ENCODE measurements around the gene COX7A2L.
"Not testable (repeated sequence)": the region's sequence is repeated elsewhere in the genome, so short reads cannot be mapped to it uniquely, and the experiment has no call there.

Gene COX7A2L

GRCh38 chr2:42369532-42370229 lies 8.7 kb upstream of the COX7A2L start:
- peak; percentile 43 for DNase-seq
- in situ Hi-C loops (cut with MboI; ENCODE audit: low pct_unique_long_range_greater_than_20kb, low sequenced_read_pairs): no loop called here

DNA sequence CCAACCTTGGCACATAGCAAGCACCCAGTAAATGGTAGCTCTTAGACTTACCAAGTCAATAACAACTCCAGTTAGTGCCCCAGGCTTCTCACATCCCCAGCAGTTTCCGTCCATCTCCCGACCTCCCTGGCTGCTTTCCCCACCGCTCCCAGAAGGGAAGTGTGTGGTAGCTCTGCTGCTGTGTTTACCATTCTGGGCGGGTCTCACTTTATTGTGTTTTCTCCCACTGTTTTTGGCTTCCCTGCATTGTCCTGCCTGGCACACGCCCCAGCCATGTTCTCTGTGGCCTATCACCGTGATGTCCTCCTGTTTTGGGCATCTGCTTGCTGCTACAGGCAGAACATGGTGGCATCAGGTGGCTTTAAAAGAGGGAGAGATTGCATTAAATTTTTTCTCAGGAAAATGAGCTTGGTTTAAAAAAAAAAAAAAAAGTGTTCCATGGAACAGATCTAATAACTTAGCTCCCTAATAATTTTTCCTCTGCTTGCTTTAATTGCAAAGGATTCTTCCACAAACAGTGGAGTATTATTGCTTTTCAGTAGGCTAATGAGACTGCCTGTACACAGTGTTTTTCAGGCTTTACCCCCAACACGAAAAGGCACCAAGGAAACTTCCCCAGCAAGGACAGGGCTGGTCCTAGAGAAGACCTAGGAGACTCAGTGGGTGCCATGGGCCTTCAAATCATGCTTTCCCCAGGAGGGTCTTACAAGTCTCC lies 8.0 kb upstream of the COX7A2L start:
- in situ Hi-C loops (cut with MboI; ENCODE audit: low pct_unique_long_range_greater_than_20kb, low sequenced_read_pairs): no loop called here
- DNase-seq: no peak

DNA sequence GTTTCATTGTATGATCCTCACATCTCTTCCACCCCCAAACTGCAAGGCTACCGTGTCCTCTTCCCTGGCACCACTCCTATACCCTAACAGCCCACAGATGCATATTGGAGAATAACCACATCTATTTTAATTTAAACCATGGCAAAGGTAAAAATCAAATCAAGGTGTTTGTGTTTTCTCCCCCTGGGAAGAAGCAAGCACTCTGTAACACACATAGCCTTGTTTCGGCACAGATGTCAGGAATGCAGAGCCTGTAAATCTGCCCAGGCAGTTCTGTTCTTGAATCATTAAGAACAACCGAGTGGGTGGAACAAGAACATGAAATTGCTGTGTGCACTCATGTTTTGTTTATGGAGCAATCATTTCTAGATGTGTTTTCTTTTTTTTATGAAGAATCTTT lies 6.8 kb upstream of the COX7A2L start:
- in situ Hi-C loops (cut with MboI; ENCODE audit: low pct_unique_long_range_greater_than_20kb, low sequenced_read_pairs): no loop called here
- DNase-seq: no peak

GRCh38 chr2:42366411-42366810 lies 5.4 kb upstream of the COX7A2L start:
- DNase-seq: no peak
- in situ Hi-C loops (cut with MboI; ENCODE audit: low pct_unique_long_range_greater_than_20kb, low sequenced_read_pairs): no loop called here

GRCh38 chr2:42364658-42365057 lies 3.6 kb upstream of the COX7A2L start:
- in situ Hi-C loops (cut with MboI; ENCODE audit: low pct_unique_long_range_greater_than_20kb, low sequenced_read_pairs): no loop called here

GRCh38 chr2:42363413-42363812 lies 2.4 kb upstream of the COX7A2L start:
- DNase-seq: no peak
- in situ Hi-C loops (cut with MboI; ENCODE audit: low pct_unique_long_range_greater_than_20kb, low sequenced_read_pairs): no loop called here

More at GRCh38 chr2:42364658-42365057, 3.6 kb upstream of the COX7A2L start:
- no peak for DNase-seq

DNA sequence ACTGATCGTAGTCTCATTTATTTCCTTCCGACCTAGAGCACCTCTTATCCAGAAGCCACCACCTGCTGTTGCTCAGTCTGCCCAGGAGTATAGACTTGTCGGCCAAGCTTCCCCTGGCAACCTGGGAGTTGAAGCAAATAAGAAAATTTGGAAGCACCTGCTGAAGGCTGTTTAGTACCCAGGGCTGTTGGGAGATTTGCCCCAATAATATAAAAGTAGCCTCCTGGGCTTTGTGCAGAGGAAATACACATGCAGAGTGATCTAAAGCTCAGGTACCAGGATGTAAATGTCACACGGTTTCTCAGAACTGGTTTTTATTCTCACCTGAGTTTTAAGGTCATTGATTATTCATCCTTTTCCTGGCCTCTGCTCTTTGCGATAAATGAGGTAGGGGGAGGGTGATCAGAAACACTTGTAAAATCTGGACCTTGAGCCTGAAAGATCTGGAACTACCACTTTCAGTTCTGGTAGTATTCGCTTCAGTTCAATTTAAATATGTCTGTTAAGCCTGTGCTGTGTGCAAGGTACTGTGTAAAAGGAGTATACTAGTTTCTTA lies 789 bp upstream of the COX7A2L start:
- no peak for DNase-seq
- in situ Hi-C loops (cut with MboI; ENCODE audit: low pct_unique_long_range_greater_than_20kb, low sequenced_read_pairs): no loop called here

DNA sequence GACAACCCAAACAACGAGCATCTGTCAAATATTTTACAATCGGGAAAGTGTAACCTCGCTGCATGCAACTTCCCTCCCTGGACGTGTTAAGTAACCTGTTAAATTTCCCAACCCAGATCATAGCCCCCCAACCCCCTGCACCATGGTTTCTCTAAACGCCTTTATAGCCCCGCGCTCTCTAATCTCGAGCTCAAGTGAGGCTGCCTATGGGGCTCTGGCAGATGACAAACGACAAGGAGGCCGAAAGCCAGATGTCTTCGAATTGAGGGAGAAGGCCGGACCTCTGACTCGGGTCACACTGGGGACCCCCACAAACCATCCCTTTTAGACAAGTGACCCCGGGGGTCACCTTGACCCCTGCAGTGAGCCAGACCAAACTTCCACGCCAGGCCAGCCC lies 526 bp downstream of the COX7A2L start:
- peak; percentile 24 for DNase-seq
- in situ Hi-C loops (cut with MboI; ENCODE audit: low pct_unique_long_range_greater_than_20kb, low sequenced_read_pairs): no loop called here

- in situ Hi-C loops (cut with MboI; ENCODE audit: low pct_unique_long_range_greater_than_20kb, low sequenced_read_pairs): no loop called here
- DNase-seq: peak; percentile 88
These were observed 993 bp downstream of the COX7A2L start for GRCh38 chr2:42359965-42360483.

DNA sequence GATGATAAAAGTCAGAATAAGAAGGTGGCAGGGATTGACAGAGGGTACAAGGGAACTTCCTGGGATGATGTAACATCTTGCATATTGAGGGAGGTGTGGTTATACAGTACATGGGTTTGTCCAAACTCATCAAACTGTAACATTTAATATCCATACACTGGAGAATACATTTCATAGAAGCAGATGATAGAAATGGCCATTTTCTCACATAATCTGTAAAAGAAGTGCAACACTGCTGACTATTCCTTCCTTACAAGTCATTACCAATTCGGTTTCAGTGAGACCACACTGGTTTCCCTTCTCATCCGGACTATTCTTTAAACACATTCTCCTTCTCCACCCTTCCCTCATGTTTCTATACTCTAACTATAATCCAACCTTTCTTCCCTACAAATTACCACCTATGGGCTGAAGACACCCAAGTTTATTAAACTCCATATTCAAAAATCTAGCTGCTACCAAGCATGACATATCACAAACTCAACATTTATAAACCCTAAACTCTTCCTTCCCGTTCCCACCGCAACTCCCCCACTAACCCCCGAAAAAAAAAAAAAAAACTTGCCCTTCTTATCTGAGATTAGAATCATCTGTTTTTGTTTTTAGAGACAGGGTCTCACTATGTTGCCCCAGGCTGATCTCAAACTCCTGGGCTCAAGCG lies 1.6 kb downstream of the COX7A2L start:
- in situ Hi-C loops (cut with MboI; ENCODE audit: low pct_unique_long_range_greater_than_20kb, low sequenced_read_pairs): no loop called here

DNA sequence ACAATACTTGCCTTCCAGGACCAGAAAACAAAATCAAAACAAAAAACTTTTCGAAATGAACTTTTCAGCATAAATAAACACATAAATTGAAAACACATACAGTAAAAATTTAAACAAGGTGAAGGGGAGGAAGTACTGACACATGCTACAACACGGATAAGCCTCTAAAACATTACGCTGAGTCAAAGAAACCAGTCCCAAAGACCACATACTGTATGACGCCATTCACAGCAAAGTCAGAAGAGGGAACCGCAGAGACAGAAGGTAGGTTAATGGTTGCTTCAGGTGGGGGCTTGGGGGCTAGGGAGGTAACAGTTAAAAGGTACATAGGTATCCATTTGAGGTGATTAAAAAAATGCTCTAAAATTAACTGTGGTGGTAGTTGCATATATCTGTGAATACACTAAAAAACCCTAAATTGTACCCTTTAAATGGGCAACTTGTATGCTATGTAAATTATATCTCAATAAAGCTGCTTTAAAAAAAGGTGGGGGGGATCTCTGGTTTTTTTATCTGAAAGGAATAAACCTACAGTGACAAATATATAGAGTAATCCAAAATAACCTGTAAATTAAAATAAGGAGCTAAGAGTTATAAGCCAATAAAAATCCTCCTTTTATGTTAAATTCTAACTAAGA lies 7.1 kb downstream of the COX7A2L start:
- in situ Hi-C loops (cut with MboI; ENCODE audit: low pct_unique_long_range_greater_than_20kb, low sequenced_read_pairs): no loop called here
- DNase-seq: no peak

More for the DNA sequence above, 1.6 kb downstream of the COX7A2L start:
- no peak for DNase-seq

DNA sequence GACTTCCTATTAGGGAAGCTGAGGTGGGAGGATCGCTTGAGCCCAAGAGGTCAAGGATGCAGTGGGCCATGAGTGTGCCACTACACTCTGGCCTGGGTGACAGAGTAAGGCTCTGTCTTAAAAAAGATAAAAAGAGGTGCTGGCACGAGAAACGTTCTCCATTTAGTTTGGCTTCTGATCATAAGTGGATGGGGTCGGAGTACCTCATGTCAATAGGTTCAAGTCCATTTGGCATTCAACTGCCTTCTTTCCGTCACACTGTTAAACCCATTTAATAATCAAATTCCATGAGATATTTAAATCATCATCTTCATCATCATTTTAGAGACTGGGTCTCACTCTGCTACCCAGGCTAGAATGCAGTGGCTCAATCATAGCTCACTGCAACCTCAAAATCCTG lies 9.2 kb downstream of the COX7A2L start:
- in situ Hi-C loops (cut with MboI; ENCODE audit: low pct_unique_long_range_greater_than_20kb, low sequenced_read_pairs): no loop called here
- DNase-seq: no peak

GRCh38 chr2:42350434-42351063 lies 10.5 kb downstream of the COX7A2L start:
- DNase-seq: no peak
- in situ Hi-C loops (cut with MboI; ENCODE audit: low pct_unique_long_range_greater_than_20kb, low sequenced_read_pairs): no loop called here

GRCh38 chr2:42348113-42348805 lies 12.8 kb downstream of the COX7A2L start:
- in situ Hi-C loops (cut with MboI; ENCODE audit: low pct_unique_long_range_greater_than_20kb, low sequenced_read_pairs): loop anchor here (25.0 kb wide), 1 partner anchor 261 kb away; no protein-coding TSS in a partner anchor
- no peak for DNase-seq

DNA sequence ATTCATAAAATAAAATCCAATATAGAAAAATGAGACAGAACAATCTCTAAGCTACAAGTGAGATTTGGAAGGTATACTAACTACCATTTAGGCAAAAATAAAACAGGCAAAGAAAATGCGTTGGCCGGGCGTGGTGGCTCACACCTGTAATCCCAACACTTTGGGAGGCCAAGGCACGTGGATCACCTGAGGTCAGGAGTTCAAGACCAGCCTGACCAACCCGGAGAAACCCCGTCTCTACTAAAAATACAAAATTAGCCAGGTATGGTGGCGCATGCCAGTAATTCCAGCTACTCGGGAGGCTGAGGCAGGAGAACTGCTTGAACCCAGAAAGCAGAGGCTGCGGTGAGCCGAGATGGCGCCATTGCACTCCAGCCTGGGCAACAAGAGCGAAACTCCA lies 13.5 kb downstream of the COX7A2L start:
- not testable (repeated sequence) for DNase-seq
- in situ Hi-C loops (cut with MboI; ENCODE audit: low pct_unique_long_range_greater_than_20kb, low sequenced_read_pairs): loop anchor here (25.0 kb wide), 1 partner anchor 260 kb away; no protein-coding TSS in a partner anchor

- not testable (repeated sequence) for DNase-seq
- in situ Hi-C loops (cut with MboI; ENCODE audit: low pct_unique_long_range_greater_than_20kb, low sequenced_read_pairs): loop anchor here (25.0 kb wide), 1 partner anchor 260 kb away; no protein-coding TSS in a partner anchor
These were observed 14.2 kb downstream of the COX7A2L start for GRCh38 chr2:42346856-42347255.

- in situ Hi-C loops (cut with MboI; ENCODE audit: low pct_unique_long_range_greater_than_20kb, low sequenced_read_pairs): loop anchor here (25.0 kb wide), 1 partner anchor 259 kb away; no protein-coding TSS in a partner anchor
- no peak for DNase-seq
These were observed 15.0 kb downstream of the COX7A2L start for GRCh38 chr2:42345986-42346385.

GRCh38 chr2:42342795-42343241 lies 18.2 kb downstream of the COX7A2L start:
- no peak for DNase-seq
- in situ Hi-C loops (cut with MboI; ENCODE audit: low pct_unique_long_range_greater_than_20kb, low sequenced_read_pairs): loop anchor here (25.0 kb wide), 1 partner anchor 256 kb away; no protein-coding TSS in a partner anchor

Data from KBM-7 (cell line).